HepG2 (cell line): ENCODE results near the gene NEK6.

Source experiments
- ELF4 ChIP-seq: sonication (generic); formaldehyde crosslinking; IDR thresholded peaks from 2 replicates; pipeline ENCODE4 v1.5.0; 2020; ENCODE audit warnings: missing genetic modification reagents, mild to moderate bottlenecking, moderate library complexity, borderline replicate concordance
- EP300 ChIP-seq, 3 experiments: sonication (generic) in 1 of 3; formaldehyde crosslinking in 1 of 3; IDR thresholded peaks; 2 replicates each; pipeline versions ENCODE4 v1.5.1 to v1.6.1; 2011 to 2020; ENCODE audit warnings: low read depth in 2 of 3, low read length in 2 of 3, borderline replicate concordance in 1 of 3, improper control_type of control experiment in 1 of 3, mild to moderate bottlenecking in 1 of 3, missing genetic modification reagents in 1 of 3, moderate library complexity in 1 of 3
- JUNB ChIP-seq: sonication (generic); formaldehyde crosslinking; IDR thresholded peaks from 2 replicates; pipeline ENCODE4 v1.8.0; 2022; ENCODE audit warnings: missing genetic modification reagents, mild to moderate bottlenecking, borderline replicate concordance
- POLR2A ChIP-seq, 2 experiments: IDR thresholded peaks; 2 replicates each; pipeline ENCODE4 v1.6.1; 2011; ENCODE audit warnings: low read depth in 2 of 2, low read length in 2 of 2, mild to moderate bottlenecking in 1 of 2, moderate library complexity in 1 of 2; ENCODE audit not compliant: insufficient read depth in 1 of 2
- POLR2AphosphoS5 ChIP-seq: IDR thresholded peaks from 2 replicates; pipeline ENCODE4 v1.6.1; 2012; ENCODE audit warnings: low read depth, low read length
- RBM22 ChIP-seq: fragments of 200-400 bp; formaldehyde crosslinking; optimal IDR thresholded peaks from 2 replicates; pipeline ENCODE3; 2017; ENCODE audit warnings: mild to moderate bottlenecking, low read length, moderate library complexity
- RELA ChIP-seq: sonication (generic); formaldehyde crosslinking; IDR thresholded peaks from 2 replicates; pipeline ENCODE4 v1.4.0; 2020; ENCODE audit warnings: missing genetic modification reagents
- TAF1 ChIP-seq: sonication (generic); formaldehyde crosslinking; IDR thresholded peaks from 2 replicates; pipeline ENCODE4 v1.4.0; 2020; ENCODE audit warnings: missing genetic modification reagents
- ZNF274 ChIP-seq: sonication (generic); formaldehyde crosslinking; IDR thresholded peaks from 2 replicates; pipeline ENCODE4 v1.5.1; 2020; ENCODE audit warnings: mild to moderate bottlenecking, missing genetic modification reagents
- TF ChIP-seq, protein P1 (sequence below): sonication (generic); formaldehyde crosslinking; IDR thresholded peaks from 2 replicates; pipeline ENCODE4 v1.5.0; 2020; ENCODE audit warnings: mild to moderate bottlenecking, missing genetic modification reagents, moderate library complexity

DNA sequence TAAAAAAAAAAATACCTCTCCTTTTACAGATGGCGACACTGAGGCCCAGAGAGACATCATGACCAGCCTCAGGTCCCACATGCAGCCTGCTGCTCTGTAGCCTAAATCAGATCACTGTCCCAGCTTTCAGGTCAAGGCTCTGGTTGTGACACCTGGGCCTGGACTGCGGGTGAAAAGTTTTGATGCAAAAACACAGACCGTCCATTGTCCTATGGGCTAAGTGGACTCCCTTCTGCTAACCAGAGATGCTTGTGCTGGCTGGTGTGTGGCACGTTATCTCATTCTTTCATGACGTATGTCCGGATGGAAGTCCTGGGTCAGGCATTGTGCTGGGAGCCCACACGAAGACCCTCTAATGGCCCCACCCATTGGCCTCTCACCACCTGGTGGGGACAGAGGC, 7.8 kb downstream of the NEK6 start:
- TF ChIP-seq POLR2A (IDR thresholded peaks at IDR 0.05; ENCODE audit: insufficient read depth in 1 of 2, low read depth in 2 of 2, low read length in 2 of 2) = no peak
- TF ChIP-seq ELF4 = no peak
- TF ChIP-seq TAF1 (CRISPR knock-in tag) = no peak
- no peak for TF ChIP-seq ZNF274 (CRISPR knock-in tag)
- TF ChIP-seq EP300 (IDR thresholded peaks at IDR 0.05; ENCODE audit: low read depth in 2 of 2, low read length in 2 of 2) = no peak
- no peak for TF ChIP-seq EP300 (CRISPR knock-in tag; IDR thresholded peaks at IDR 0.05; ENCODE audit: borderline replicate concordance)
- no peak for TF ChIP-seq RBM22
- TF ChIP-seq, protein P1, sequence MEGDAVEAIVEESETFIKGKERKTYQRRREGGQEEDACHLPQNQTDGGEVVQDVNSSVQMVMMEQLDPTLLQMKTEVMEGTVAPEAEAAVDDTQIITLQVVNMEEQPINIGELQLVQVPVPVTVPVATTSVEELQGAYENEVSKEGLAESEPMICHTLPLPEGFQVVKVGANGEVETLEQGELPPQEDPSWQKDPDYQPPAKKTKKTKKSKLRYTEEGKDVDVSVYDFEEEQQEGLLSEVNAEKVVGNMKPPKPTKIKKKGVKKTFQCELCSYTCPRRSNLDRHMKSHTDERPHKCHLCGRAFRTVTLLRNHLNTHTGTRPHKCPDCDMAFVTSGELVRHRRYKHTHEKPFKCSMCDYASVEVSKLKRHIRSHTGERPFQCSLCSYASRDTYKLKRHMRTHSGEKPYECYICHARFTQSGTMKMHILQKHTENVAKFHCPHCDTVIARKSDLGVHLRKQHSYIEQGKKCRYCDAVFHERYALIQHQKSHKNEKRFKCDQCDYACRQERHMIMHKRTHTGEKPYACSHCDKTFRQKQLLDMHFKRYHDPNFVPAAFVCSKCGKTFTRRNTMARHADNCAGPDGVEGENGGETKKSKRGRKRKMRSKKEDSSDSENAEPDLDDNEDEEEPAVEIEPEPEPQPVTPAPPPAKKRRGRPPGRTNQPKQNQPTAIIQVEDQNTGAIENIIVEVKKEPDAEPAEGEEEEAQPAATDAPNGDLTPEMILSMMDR (CRISPR knock-in tag) = no peak
- TF ChIP-seq JUNB = no peak
- TF ChIP-seq POLR2AphosphoS5 = no peak
- no peak for TF ChIP-seq RELA (CRISPR knock-in tag)
